Neutrophil (primary cell): ENCODE results near the gene CYP2S1.

Experiments
- H3K27ac ChIP-seq: fragments of 200-600 bp; sonication (generic); 2 replicates; pipeline ENCODE4 v1.5.1; 2016; ENCODE audit warnings: mild to moderate bottlenecking, moderate library complexity
- H3K27me3 ChIP-seq: fragments of 200-600 bp; sonication (generic); 2 replicates; pipeline ENCODE4 v1.6.0; 2016; ENCODE audit warnings: mild to moderate bottlenecking
- H3K36me3 ChIP-seq: fragments of 200-600 bp; sonication (generic); 2 replicates; pipeline ENCODE4 v1.5.1; 2017
- H3K4me1 ChIP-seq, 2 experiments: fragments of 200-600 bp in 1 of 2; sonication (generic) in 1 of 2; 1 replicate in 1 of 2; 2 replicates in 1 of 2; pipeline versions ENCODE4 v1.5.1 to v1.6.1; 2013 to 2016; ENCODE audit warnings: low read depth in 1 of 2, low read length in 1 of 2, mild to moderate bottlenecking in 1 of 2, moderate library complexity in 1 of 2; ENCODE audit not compliant: control insufficient read depth in 1 of 2, insufficient read depth in 1 of 2
- H3K4me3 ChIP-seq, 2 experiments: fragments of 200-600 bp in 1 of 2; sonication (generic) in 1 of 2; 1 replicate in 1 of 2; 2 replicates in 1 of 2; pipeline ENCODE4 v1.5.1; 2013 to 2016; ENCODE audit warnings: low read depth in 1 of 2, low read length in 1 of 2, mild to moderate bottlenecking in 1 of 2, moderate library complexity in 1 of 2
- H3K9me3 ChIP-seq: fragments of 200-600 bp; sonication (generic); 2 replicates; pipeline ENCODE4 v1.5.1; 2016
- TF ChIP-seq, protein P1 (sequence below): fragments of 200-600 bp; sonication (generic); IDR thresholded peaks from 2 replicates; pipeline ENCODE4 v1.5.1; 2016; ENCODE audit warnings: antibody characterized with exemption

The CYP2S1 gene

DNA sequence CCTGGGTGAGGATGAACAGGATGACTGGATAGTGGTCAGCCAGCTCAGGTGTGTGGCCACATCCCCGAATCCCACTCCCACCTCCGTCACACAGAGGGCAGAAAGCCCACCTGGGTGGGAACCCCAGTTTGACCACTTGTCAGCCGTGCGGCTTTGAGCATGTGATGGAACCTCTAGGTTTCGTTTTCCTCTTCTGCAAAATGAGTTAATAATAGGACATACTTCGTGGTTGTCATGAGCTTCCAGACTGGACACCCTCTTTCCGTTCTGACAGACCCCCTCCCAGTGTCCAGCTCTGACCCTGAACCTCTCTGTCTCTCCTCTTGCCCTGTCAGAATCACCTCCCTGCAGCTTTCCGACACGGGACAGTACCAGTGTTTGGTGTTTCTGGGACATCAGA, 27.8 kb downstream of the CYP2S1 start:
- Histone ChIP-seq H3K27me3 (peaks cover 70% of the 10 kb centered on the region), H3K36me3 (no peaks in the 10 kb centered on the region), H3K9me3 (no peaks in the 10 kb centered on the region), H3K4me1 (no peaks in the 10 kb centered on the region), H3K27ac (no peak overlapping the region), H3K4me3 (no peak overlapping the region)
- TF ChIP-seq, protein P1, sequence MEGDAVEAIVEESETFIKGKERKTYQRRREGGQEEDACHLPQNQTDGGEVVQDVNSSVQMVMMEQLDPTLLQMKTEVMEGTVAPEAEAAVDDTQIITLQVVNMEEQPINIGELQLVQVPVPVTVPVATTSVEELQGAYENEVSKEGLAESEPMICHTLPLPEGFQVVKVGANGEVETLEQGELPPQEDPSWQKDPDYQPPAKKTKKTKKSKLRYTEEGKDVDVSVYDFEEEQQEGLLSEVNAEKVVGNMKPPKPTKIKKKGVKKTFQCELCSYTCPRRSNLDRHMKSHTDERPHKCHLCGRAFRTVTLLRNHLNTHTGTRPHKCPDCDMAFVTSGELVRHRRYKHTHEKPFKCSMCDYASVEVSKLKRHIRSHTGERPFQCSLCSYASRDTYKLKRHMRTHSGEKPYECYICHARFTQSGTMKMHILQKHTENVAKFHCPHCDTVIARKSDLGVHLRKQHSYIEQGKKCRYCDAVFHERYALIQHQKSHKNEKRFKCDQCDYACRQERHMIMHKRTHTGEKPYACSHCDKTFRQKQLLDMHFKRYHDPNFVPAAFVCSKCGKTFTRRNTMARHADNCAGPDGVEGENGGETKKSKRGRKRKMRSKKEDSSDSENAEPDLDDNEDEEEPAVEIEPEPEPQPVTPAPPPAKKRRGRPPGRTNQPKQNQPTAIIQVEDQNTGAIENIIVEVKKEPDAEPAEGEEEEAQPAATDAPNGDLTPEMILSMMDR: no peak

DNA sequence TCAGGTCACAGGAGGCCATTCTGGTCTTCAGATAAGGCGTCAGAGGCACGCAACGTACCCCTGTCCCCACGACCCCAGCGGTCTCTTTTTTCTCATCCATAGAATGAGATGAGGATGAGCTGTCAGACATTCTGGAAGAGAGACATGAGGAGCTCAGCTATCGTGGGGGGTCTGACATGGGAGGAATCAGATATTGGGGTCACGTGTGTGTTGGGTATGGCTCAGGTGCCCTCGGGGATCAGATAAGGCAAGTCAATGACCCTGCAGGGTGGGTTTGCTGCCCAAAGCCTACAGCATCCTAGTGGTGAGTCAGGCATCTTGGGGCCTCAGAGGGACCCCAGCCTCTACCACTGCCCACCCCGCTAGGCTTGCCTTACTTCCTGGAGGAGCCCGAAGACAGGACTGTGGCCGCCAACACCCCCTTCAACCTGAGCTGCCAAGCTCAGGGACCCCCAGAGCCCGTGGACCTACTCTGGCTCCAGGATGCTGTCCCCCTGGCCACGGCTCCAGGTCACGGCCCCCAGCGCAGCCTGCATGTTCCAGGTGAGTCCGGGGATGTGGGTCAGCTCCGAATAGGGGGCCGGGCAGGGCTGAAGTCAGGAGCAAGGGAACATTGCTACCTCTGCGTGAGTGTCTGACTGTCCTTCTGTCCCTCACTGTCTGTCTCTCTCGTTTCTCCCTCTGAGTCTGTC, 28.6 kb downstream of the CYP2S1 start:
- H3K4me1 ChIP-seq: no peaks in the 10 kb centered on the region
- H3K27ac ChIP-seq: no peak overlapping the region
- TF ChIP-seq, protein P1: no peak
- H3K27me3 ChIP-seq: peaks cover 78% of the 10 kb centered on the region
- H3K36me3 ChIP-seq: no peaks in the 10 kb centered on the region
- H3K4me3 ChIP-seq: no peak overlapping the region
- H3K9me3 ChIP-seq: no peaks in the 10 kb centered on the region

DNA sequence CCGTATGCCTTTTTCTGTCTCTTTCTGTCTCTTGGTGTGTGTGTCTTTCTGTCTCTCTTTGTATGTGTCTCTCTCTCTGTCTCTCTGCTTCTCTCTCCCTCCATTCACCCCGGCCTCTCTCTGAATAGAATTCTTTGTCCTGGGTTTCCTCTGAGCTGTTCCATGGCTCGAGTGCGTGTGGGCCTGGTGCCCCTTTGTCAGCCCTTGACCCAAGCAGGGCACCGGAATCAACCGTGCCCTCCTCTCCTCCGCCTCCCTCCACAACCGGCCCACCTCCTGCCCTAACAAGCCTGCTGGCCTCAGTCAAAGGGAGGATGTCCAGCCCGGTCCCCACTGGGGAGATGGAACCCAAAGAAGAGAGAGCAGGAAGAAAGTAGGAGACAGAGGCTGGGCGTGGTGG, 29.2 kb downstream of the CYP2S1 start:
- no peak overlapping the region for H3K4me3 ChIP-seq
- peaks cover 84% of the 10 kb centered on the region for H3K27me3 ChIP-seq
- no peaks in the 10 kb centered on the region for H3K9me3 ChIP-seq
- no peaks in the 10 kb centered on the region for H3K4me1 ChIP-seq
- no peak overlapping the region for H3K27ac ChIP-seq
- H3K36me3 ChIP-seq: no peaks in the 10 kb centered on the region
- TF ChIP-seq, protein P1: no peak

DNA sequence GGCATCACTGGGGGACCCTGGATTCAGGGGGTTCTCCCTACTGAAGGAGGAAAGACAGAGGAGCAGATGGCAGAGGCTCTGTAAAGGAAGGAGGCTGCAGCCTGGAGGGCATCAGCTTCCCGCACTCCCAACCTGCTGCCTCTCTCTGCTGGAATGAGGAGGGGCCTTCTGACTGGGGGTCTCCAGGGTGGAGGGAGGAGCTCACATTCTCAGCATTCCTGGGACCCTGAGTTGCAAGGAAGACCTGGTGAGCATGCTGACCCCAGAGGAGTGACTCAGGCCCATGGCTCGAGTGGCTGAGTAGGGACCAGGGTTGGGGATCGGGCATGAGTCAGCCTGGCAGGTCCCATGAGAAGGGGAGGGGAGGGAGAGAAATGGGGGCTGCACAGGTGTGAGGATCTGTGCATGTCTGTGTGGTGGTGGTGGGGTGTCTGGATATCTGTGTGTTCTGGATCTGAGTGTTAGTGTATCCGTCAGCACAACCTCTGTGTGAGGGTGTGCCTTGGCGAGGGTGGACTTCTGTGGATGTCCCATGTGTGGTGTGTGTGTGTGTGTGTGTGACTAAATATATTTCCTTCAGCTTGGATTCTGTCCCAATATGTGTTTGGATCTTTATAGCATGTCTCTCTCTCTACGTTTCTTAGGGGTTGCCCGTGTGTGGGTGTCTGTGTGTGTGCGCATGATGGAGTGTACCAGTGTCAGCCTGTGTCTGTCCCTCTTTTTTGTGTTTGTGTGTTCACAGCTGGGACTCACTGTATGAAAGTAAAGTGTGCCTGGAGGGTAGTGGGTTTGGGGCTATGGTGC, 30.6 kb downstream of the CYP2S1 start:
- TF ChIP-seq, protein P1: no peak
- Histone ChIP-seq H3K27ac (no peak overlapping the region), H3K4me1 (no peaks in the 10 kb centered on the region), H3K36me3 (no peaks in the 10 kb centered on the region), H3K4me3 (no peak overlapping the region), H3K9me3 (no peaks in the 10 kb centered on the region), H3K27me3 (peaks cover 87% of the 10 kb centered on the region)

DNA sequence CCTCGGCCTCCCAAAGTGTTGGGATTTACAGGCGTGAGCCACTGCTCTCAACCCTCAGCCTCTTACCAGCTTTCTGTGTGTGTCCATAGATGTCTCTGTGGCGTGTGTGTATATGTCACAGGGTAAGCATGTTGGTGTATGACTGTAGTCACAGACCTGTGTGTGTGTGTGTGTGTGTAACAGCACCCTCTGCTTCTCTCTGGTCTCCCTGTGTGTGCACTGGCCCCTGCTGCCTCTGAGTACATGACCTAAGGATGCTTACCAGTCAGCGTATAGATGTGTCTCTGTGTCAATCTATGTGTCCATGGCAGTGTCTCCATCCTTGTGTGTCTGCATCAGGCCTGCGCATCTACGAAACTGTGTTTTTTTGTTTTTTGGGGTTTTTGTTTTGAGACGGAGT, 31.6 kb downstream of the CYP2S1 start:
- Histone ChIP-seq H3K36me3 (no peaks in the 10 kb centered on the region), H3K27me3 (peaks cover 81% of the 10 kb centered on the region), H3K4me1 (no peaks in the 10 kb centered on the region), H3K4me3 (no peak overlapping the region), H3K27ac (no peak overlapping the region), H3K9me3 (no peaks in the 10 kb centered on the region)
- TF ChIP-seq, protein P1: no peak
